Mesenchymal stem cell (in vitro differentiated cells and primary cell): ENCODE measurements around the gene TRIM44.

Experiments used
- DNase-seq: peaks from one replicate; pipeline ENCODE4 v3.0.0-alpha.2; 2013
- H2AFZ ChIP-seq: one replicate; pipeline ENCODE4 v1.6.1; 2013; ENCODE audit warnings: low read depth, mild to moderate bottlenecking, control low read depth, inconsistent platforms, low read length, moderate library complexity
- H2AK5ac ChIP-seq: 2 replicates; pipeline ENCODE4 v1.6.1; 2013; ENCODE audit warnings: low read length, moderate library complexity, mild to moderate bottlenecking, inconsistent platforms; ENCODE audit not compliant: severe bottlenecking
- H2BK120ac ChIP-seq: one replicate; pipeline ENCODE4 v1.6.1; 2013; ENCODE audit warnings: low read depth, mild to moderate bottlenecking, inconsistent platforms, low read length, moderate library complexity
- H2BK12ac ChIP-seq, 2 experiments: one replicate each; pipeline ENCODE4 v1.6.1; 2013; ENCODE audit warnings: inconsistent platforms in 2 of 2, low read length in 2 of 2, mild to moderate bottlenecking in 2 of 2, moderate library complexity in 2 of 2, control low read depth in 1 of 2
- H2BK15ac ChIP-seq: one replicate; pipeline ENCODE4 v1.6.1; 2013; ENCODE audit warnings: mild to moderate bottlenecking, low read depth, inconsistent platforms; ENCODE audit not compliant: poor library complexity, severe bottlenecking
- H2BK5ac ChIP-seq: 2 replicates; pipeline ENCODE4 v1.6.1; 2013; ENCODE audit warnings: low read depth, mild to moderate bottlenecking, low read length, control low read depth, inconsistent platforms; ENCODE audit not compliant: poor library complexity, severe bottlenecking
- H3K14ac ChIP-seq, 2 experiments: one replicate each; pipeline ENCODE4 v1.6.1; 2013; ENCODE audit warnings: inconsistent platforms in 2 of 2, low read length in 2 of 2, control low read depth in 1 of 2, mild to moderate bottlenecking in 1 of 2, moderate library complexity in 1 of 2
- H3K18ac ChIP-seq, 2 experiments: one replicate each; pipeline ENCODE4 v1.6.1; 2013; ENCODE audit warnings: inconsistent platforms in 2 of 2, low read length in 2 of 2, control low read depth in 1 of 2, low read depth in 1 of 2, mild to moderate bottlenecking in 1 of 2
- H3K23ac ChIP-seq, 2 experiments: one replicate each; pipeline ENCODE4 v1.6.1; 2013; ENCODE audit warnings: inconsistent platforms in 2 of 2, low read length in 2 of 2, mild to moderate bottlenecking in 2 of 2, moderate library complexity in 2 of 2, control low read depth in 1 of 2
- H3K27ac ChIP-seq: 2 replicates; pipeline ENCODE4 v1.5.1; 2013; ENCODE audit warnings: mild to moderate bottlenecking, moderate library complexity, low read length, control low read depth, inconsistent platforms; ENCODE audit not compliant: poor library complexity, severe bottlenecking
- H3K27me3 ChIP-seq, 2 experiments: 2 replicates each; pipeline versions ENCODE4 v1.6.1 to v1.7.0; 2013; ENCODE audit warnings: low read length in 2 of 2, mild to moderate bottlenecking in 2 of 2, moderate library complexity in 2 of 2, control low read depth in 1 of 2, inconsistent platforms in 1 of 2; ENCODE audit not compliant: control insufficient read depth in 1 of 2, insufficient read depth in 1 of 2
- H3K36me3 ChIP-seq, 2 experiments: 2 replicates each; pipeline versions ENCODE4 v1.6.1 to v1.7.0; 2013; ENCODE audit warnings: low read length in 2 of 2, control low read depth in 1 of 2, inconsistent platforms in 1 of 2, low read depth in 1 of 2, mild to moderate bottlenecking in 1 of 2; ENCODE audit not compliant: insufficient read depth in 2 of 2, control insufficient read depth in 1 of 2
- H3K4ac ChIP-seq, 2 experiments: one replicate each; pipeline ENCODE4 v1.6.1; 2013; ENCODE audit warnings: inconsistent platforms in 2 of 2, low read length in 2 of 2, mild to moderate bottlenecking in 2 of 2, moderate library complexity in 2 of 2, control low read depth in 1 of 2, low read depth in 1 of 2
- H3K4me1 ChIP-seq: 2 replicates; pipeline ENCODE4 v1.6.1; 2013; ENCODE audit warnings: low read depth, low read length, control low read depth; ENCODE audit not compliant: control insufficient read depth, insufficient read depth
- H3K4me2 ChIP-seq: 2 replicates; pipeline ENCODE4 v1.6.1; 2013; ENCODE audit warnings: low read length, mild to moderate bottlenecking, inconsistent platforms; ENCODE audit not compliant: poor library complexity, severe bottlenecking
- H3K4me3 ChIP-seq, 2 experiments: 2 replicates each; pipeline versions ENCODE4 v1.5.1 to v1.7.0; 2013; ENCODE audit warnings: low read length in 2 of 2, mild to moderate bottlenecking in 2 of 2, control low read depth in 1 of 2, low read depth in 1 of 2; ENCODE audit not compliant: insufficient read depth in 1 of 2
- H3K79me1 ChIP-seq: replicated peaks from 2 replicates; pipeline ENCODE4 v1.6.1; 2013; ENCODE audit warnings: mild to moderate bottlenecking, control low read depth, low read length, inconsistent platforms; ENCODE audit not compliant: poor library complexity, severe bottlenecking
- H3K9ac ChIP-seq: 2 replicates; pipeline ENCODE4 v1.7.0; 2013; ENCODE audit warnings: mild to moderate bottlenecking, low read length, moderate library complexity
- H3K9me3 ChIP-seq: 2 replicates; pipeline ENCODE4 v1.7.0; 2013; ENCODE audit warnings: mild to moderate bottlenecking, low read length; ENCODE audit not compliant: control insufficient read depth
- H4K8ac ChIP-seq: one replicate; pipeline ENCODE4 v1.6.1; 2013; ENCODE audit warnings: inconsistent platforms, mild to moderate bottlenecking, low read length, moderate library complexity
- H4K91ac ChIP-seq: one replicate; pipeline ENCODE4 v1.6.1; 2013; ENCODE audit warnings: mild to moderate bottlenecking, low read length, inconsistent platforms
- WGBS: methylation state at CpG from one replicate; pipeline ENCODE4 v1.1.7; 2013; ENCODE audit warnings: mixed read lengths; 5-methylcytosine and 5-hydroxymethylcytosine counted together

TRIM44 gene

GRCh38 chr11:35676611-35676965, 14.0 kb downstream of the TRIM44 start:
- no peak overlapping the region for H3K14ac ChIP-seq
- WGBS, result 59% methylated on average over 1 of the region's 1 CpG
- H3K4me1 ChIP-seq, result no peaks in the 10 kb centered on the region
- no peaks in the 10 kb centered on the region for H3K27me3 ChIP-seq
- peaks cover 14% of the 10 kb centered on the region for H3K79me1 ChIP-seq
- no peak overlapping the region for H3K9ac ChIP-seq
- H3K27ac ChIP-seq, result no peak overlapping the region
- H3K18ac ChIP-seq, result no peak overlapping the region
- DNase-seq, result no peak
- no peak overlapping the region for H2BK5ac ChIP-seq
- no peak overlapping the region for H2AK5ac ChIP-seq
- H3K9me3 ChIP-seq, result no peaks in the 10 kb centered on the region
- no peak overlapping the region for H4K91ac ChIP-seq
- no peak overlapping the region for H2BK120ac ChIP-seq
- H3K36me3 ChIP-seq, result no peaks in the 10 kb centered on the region
- H3K4me2 ChIP-seq, result no peak overlapping the region
- no peak overlapping the region for H2BK15ac ChIP-seq
- H3K4me3 ChIP-seq, result no peak overlapping the region
- H3K23ac ChIP-seq, result no peak overlapping the region
- H3K4ac ChIP-seq, result no peak overlapping the region
- H2BK12ac ChIP-seq, result no peak overlapping the region
- no peak overlapping the region for H2AFZ ChIP-seq
- no peak overlapping the region for H4K8ac ChIP-seq

- no peak overlapping the region for H2BK120ac ChIP-seq
- H3K18ac ChIP-seq, result no peak overlapping the region
- no peak overlapping the region for H3K4ac ChIP-seq
- no peaks in the 10 kb centered on the region for H3K27me3 ChIP-seq
- no peak overlapping the region for H2BK5ac ChIP-seq
- H3K27ac ChIP-seq, result no peak overlapping the region
- no peak for DNase-seq
- H4K91ac ChIP-seq, result no peak overlapping the region
- H3K79me1 ChIP-seq, result peaks cover 14% of the 10 kb centered on the region
- H2AFZ ChIP-seq, result no peak overlapping the region
- H3K9me3 ChIP-seq, result no peaks in the 10 kb centered on the region
- H3K9ac ChIP-seq, result no peak overlapping the region
- no peak overlapping the region for H2BK12ac ChIP-seq
- H3K4me1 ChIP-seq, result peaks cover 5% of the 10 kb centered on the region
- H3K36me3 ChIP-seq, result no peaks in the 10 kb centered on the region
- no peak overlapping the region for H4K8ac ChIP-seq
- no peak overlapping the region for H2BK15ac ChIP-seq
- no peak overlapping the region for H3K4me3 ChIP-seq
- no peak overlapping the region for H3K23ac ChIP-seq
- 99% methylated on average over 1 of the region's 1 CpG for WGBS
- no peak overlapping the region for H3K4me2 ChIP-seq
- H2AK5ac ChIP-seq, result no peak overlapping the region
- H3K14ac ChIP-seq, result no peak overlapping the region
Measured at GRCh38 chr11:35677904-35678303, 15.3 kb downstream of the TRIM44 start.

- H2BK12ac ChIP-seq, result no peak overlapping the region
Measured at GRCh38 chr11:35678471-35678870, 15.9 kb downstream of the TRIM44 start.

GRCh38 chr11:35678975-35679374, 16.4 kb downstream of the TRIM44 start:
- H2BK12ac ChIP-seq, result no peak overlapping the region
- no peaks in the 10 kb centered on the region for H3K36me3 ChIP-seq
- H3K9ac ChIP-seq, result no peak overlapping the region
- H3K4me1 ChIP-seq, result peaks cover 5% of the 10 kb centered on the region
- H3K14ac ChIP-seq, result no peak overlapping the region
- H3K79me1 ChIP-seq, result peaks cover 13% of the 10 kb centered on the region
- WGBS, result 100% methylated on average over 1 of the region's 1 CpG
- no peak overlapping the region for H3K4ac ChIP-seq
- H2BK15ac ChIP-seq, result no peak overlapping the region
- H3K4me2 ChIP-seq, result no peak overlapping the region
- H2AFZ ChIP-seq, result no peak overlapping the region
- no peaks in the 10 kb centered on the region for H3K27me3 ChIP-seq
- no peak overlapping the region for H3K18ac ChIP-seq
- H3K23ac ChIP-seq, result no peak overlapping the region
- no peak overlapping the region for H4K91ac ChIP-seq
- H2AK5ac ChIP-seq, result no peak overlapping the region
- no peak overlapping the region for H2BK5ac ChIP-seq
- no peak overlapping the region for H3K27ac ChIP-seq
- no peak overlapping the region for H2BK120ac ChIP-seq
- H3K9me3 ChIP-seq, result no peaks in the 10 kb centered on the region
- H4K8ac ChIP-seq, result no peak overlapping the region
- no peak for DNase-seq
- no peak overlapping the region for H3K4me3 ChIP-seq

More at GRCh38 chr11:35678471-35678870, 15.9 kb downstream of the TRIM44 start:
- H3K14ac ChIP-seq, result no peak overlapping the region
- DNase-seq, result no peak
- H2BK120ac ChIP-seq, result no peak overlapping the region
- H3K9me3 ChIP-seq, result no peaks in the 10 kb centered on the region
- H3K4me3 ChIP-seq, result no peak overlapping the region
- peaks cover 14% of the 10 kb centered on the region for H3K79me1 ChIP-seq
- H3K27me3 ChIP-seq, result no peaks in the 10 kb centered on the region
- H3K4me1 ChIP-seq, result peaks cover 5% of the 10 kb centered on the region
- H2BK15ac ChIP-seq, result no peak overlapping the region
- H2AFZ ChIP-seq, result no peak overlapping the region
- H4K8ac ChIP-seq, result no peak overlapping the region
- no peak overlapping the region for H3K27ac ChIP-seq
- 97% methylated on average over 2 of the region's 4 CpGs for WGBS
- no peak overlapping the region for H3K4ac ChIP-seq
- H2AK5ac ChIP-seq, result no peak overlapping the region
- no peaks in the 10 kb centered on the region for H3K36me3 ChIP-seq
- no peak overlapping the region for H2BK5ac ChIP-seq
- no peak overlapping the region for H4K91ac ChIP-seq
- no peak overlapping the region for H3K9ac ChIP-seq
- H3K18ac ChIP-seq, result no peak overlapping the region
- H3K23ac ChIP-seq, result no peak overlapping the region
- no peak overlapping the region for H3K4me2 ChIP-seq
